NCI-H1105 treated with DMSO at 0.1 percent for 48 hours (cell line): ENCODE data around the gene ALDOA.

ENCODE experiments used
- DNase-seq: peaks from one replicate; lab custom pipeline; 2025; lab: John Stamatoyannopoulos, UW

The ALDOA gene

GRCh38 chr16:30041841-30042240, 23.7 kb upstream of the ALDOA start:
- peak; percentile 14 for DNase-seq

GRCh38 chr16:30046178-30046577, 19.4 kb upstream of the ALDOA start:
- DNase-seq, result no peak

- no peak for DNase-seq
Measured at GRCh38 chr16:30046588-30046987, 19.0 kb upstream of the ALDOA start.

- no peak for DNase-seq
Measured at GRCh38 chr16:30049871-30050270, 15.7 kb upstream of the ALDOA start.

- no peak for DNase-seq
Measured at GRCh38 chr16:30051518-30051917, 14.0 kb upstream of the ALDOA start.

GRCh38 chr16:30052671-30053372, 12.7 kb upstream of the ALDOA start:
- DNase-seq, result peak; percentile 91

- DNase-seq, result no peak
Measured at GRCh38 chr16:30053376-30054015, 12.1 kb upstream of the ALDOA start.

GRCh38 chr16:30054451-30054850, 11.1 kb upstream of the ALDOA start:
- DNase-seq, result no peak

GRCh38 chr16:30054959-30055553, 10.5 kb upstream of the ALDOA start:
- DNase-seq, result no peak

GRCh38 chr16:30060346-30060745, 5.2 kb upstream of the ALDOA start:
- no peak for DNase-seq

GRCh38 chr16:30060836-30061554, 4.6 kb upstream of the ALDOA start:
- no peak for DNase-seq

- DNase-seq, result no peak
Measured at GRCh38 chr16:30063278-30063892, 2.2 kb upstream of the ALDOA start.

- peak; percentile 77 for DNase-seq
Measured at GRCh38 chr16:30063893-30064728, 1.4 kb upstream of the ALDOA start.

GRCh38 chr16:30064729-30065101, 845 bp upstream of the ALDOA start:
- DNase-seq, result no peak

- DNase-seq, result peak; percentile 40
Measured at GRCh38 chr16:30065943-30066760, 592 bp downstream of the ALDOA start.

GRCh38 chr16:30066761-30067583, 1.4 kb downstream of the ALDOA start:
- no peak for DNase-seq

- DNase-seq, result no peak
Measured at GRCh38 chr16:30067584-30067916, 2.0 kb downstream of the ALDOA start.

- no peak for DNase-seq
Measured at GRCh38 chr16:30068333-30068732, 2.8 kb downstream of the ALDOA start.

GRCh38 chr16:30068750-30069610, 3.4 kb downstream of the ALDOA start:
- DNase-seq, result no peak
